ENCODE data around the gene FOXK1.
A peak's percentile ranks its signal among the peaks of the same experiment; 100 is the strongest.
"Not testable (repeated sequence)": the region's sequence is repeated elsewhere in the genome, so short reads cannot be mapped to it uniquely, and the experiment has no call there.

Gene FOXK1

GRCh38 chr7:4667776-4668509, 14.2 kb upstream of the FOXK1 start:
- no peak for DNase-seq

DNA sequence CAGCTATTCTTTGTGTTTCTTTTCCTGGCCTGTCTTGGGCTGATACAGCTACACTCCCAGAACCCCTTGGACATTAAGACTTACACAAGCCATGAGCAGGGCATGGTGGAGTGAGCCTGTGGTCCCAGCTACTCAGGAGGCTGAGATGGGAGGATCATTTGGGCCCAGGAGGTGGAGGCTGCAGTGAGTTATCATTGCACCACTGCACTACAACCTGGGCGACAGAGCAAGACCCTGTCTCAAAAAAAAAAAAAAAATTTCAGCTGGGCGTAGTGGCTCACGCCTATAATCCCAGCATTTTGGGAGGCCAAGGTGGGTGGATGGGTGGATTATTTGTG, 13.6 kb upstream of the FOXK1 start:
- no peak for DNase-seq

DNA sequence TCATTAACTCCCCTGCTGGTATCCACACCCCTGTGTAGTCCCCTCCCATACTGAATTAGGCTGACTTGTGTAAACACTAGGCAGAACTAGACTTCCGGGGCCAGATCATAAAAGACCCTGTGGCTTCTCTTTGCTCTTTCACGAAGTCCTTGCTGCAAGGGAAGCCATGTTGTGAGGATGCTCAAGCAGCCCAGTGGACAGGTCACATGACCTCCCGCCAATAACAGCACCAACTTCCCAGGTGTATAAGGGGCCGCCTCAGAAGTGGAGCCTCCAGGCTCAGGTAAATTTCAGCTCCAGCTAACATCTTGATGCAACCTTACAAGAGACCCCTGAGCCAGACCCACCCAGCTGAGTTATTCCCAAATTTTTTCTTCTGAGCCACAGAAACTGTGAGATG, 11.3 kb upstream of the FOXK1 start:
- no peak for DNase-seq

- no peak for DNase-seq
These were observed 6.2 kb upstream of the FOXK1 start for GRCh38 chr7:4675771-4676367.

- not testable (repeated sequence) for DNase-seq
These were observed 4.6 kb upstream of the FOXK1 start for GRCh38 chr7:4677518-4677917.

- DNase-seq: no peak
These were observed 760 bp upstream of the FOXK1 start for GRCh38 chr7:4681218-4681851.

- peak; percentile 17 for DNase-seq
These were observed 537 bp downstream of the FOXK1 start for GRCh38 chr7:4682621-4683042.

- peak; percentile 7 for DNase-seq
These were observed 1.2 kb downstream of the FOXK1 start for GRCh38 chr7:4683043-4683883.

DNA sequence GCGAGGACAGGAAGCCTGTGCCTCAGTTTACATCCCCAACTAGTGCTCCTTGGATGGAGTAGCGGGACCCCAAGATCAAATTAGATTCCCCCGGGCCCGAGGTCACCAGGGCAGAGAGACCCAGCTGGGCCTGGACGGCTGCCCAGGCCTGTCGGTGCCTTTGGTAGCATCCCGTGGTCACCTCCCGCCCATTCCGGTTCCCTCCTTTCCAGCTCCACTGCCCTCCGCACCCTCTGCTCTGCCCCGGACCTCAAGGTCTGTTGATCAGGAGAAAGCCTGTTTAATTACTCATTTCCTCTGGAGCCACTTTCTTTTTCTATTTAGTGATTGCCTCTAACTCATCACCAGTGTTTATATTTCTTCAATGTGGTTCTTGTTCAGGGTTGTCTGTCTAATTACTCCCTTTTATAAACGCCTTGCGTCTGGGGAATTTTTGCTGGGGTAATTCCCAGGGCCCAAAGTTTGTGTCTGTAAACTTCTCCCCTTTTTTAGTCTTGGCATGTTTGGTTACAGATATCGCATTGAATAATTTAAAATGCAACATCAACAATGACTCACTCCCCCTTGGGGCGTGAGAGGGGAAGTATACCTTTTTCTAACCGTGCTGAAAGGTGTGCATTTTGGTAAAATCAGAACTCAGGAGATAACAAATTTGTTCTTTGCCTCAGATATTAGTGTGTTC, 1.9 kb downstream of the FOXK1 start:
- peak; percentile 10 for DNase-seq

GRCh38 chr7:4684846-4685245, 2.8 kb downstream of the FOXK1 start:
- DNase-seq: no peak

GRCh38 chr7:4685676-4686075, 3.6 kb downstream of the FOXK1 start:
- DNase-seq: not testable (repeated sequence)

DNA sequence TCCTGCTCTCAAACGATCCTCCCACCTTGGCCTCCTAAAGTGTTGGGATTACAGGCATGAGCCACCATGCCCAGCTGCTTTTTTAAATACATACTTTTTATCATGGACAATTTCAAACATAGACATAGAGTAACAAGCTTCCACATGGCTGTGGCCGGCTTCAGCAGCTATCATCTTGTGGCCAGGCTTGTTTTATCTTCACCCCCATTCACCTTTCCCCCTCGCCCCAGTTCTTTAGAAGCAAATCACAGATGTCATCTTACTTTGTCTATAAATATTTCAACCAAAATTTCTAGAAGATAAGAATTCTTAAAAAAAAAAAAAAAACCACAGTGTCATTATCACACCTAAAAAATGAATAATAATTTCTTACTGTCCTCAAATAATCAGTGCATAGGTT, 5.9 kb downstream of the FOXK1 start:
- DNase-seq: no peak

DNA sequence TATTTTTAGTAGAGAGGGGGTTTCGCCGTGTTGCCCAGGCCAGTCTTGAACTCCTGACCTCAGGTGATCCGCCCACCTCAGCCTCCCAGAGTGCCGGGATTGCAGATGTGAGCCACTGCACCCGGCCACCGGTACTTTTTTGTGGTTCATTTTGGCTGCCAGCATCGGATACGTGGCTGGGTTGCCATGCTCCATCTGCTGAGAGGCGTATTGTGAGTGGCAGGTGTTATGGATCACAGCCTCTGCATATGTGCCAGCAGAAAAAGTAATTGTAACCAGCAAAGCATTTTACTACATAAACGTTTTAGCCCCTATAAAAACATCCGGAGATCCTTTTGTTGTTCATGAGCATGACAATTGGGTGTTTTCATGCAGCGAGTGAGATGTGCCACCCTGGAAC, 7.1 kb downstream of the FOXK1 start:
- DNase-seq: no peak

DNA sequence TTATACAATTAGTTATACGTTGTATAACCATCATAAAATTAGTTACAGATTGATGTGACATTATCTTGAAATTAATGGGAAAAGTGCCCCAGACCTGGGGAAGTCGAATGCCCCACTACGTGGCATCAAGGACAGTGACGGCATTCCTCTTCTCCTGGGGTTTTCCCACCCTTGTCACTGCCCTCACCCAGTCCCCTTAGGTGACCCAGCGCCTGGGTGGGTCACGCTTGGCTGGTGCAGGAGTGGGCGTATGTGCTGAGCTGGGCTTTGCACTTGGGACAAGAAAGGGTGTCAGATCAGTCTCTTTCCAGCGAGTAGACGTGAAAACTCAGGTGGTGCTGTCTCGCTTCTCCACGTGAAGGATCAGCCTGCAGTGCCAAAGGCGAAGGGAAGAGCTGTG, 7.6 kb downstream of the FOXK1 start:
- no peak for DNase-seq

DNA sequence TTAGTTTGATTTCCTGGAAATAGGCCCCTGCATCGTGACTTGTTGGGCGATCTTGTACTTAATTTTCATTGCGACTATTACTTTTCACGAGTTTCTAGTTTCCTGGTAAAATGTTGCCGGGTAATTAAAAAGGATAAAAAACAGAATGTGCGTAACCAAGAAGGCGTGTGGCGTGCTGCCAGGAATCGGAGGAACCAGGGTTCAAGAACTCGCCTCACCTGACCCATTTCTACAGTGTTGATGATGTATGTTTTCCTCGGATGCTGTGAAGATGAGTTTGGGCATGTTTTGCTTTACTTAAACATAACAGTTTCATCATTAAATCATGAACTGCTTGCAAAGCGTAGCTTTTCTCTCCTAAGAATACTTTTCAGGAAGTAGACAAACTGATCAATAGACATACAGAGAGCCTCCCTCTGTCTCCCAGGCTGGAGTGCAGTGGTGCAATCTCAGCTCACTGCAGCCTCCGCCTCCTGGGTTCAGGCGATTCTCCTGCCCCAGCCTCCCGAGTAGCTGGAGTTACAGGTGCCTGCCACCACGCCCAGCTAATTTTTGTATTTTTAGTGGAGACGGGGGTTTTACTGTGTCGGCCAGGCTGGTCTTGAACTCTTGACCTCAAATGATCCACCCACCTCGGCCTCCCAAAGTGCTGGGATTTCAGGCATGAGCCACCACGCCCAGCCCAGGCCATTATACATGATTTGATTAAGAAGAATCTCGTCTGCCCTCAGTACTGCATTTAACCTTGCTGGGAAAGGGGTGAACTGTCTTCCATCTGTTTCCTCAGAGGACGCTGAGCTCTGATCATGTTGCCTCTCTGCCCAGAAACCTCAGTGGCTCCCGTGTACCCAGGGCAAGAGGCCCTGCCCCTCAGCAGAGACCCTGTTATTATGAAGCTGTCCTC, 9.1 kb downstream of the FOXK1 start:
- no peak for DNase-seq

DNA sequence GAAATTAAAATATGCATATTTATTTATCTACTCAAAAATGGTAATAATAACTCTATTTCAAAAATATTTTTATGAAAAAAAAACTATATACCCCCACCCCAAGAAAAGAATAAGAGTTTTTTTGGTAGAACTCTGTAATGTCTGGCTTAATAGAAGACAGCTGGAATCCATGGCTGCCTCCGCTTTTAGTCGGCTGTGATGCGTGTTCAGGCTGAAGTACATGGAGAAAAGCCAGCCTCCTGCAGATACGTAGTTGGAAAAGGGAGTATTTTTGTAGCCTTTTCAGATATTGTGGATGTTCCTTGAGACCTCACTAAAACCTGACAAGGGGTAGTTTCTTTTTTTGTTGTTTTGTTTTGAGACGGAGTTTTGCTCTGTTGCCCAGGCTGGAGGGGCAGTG, 10.0 kb downstream of the FOXK1 start:
- no peak for DNase-seq

DNA sequence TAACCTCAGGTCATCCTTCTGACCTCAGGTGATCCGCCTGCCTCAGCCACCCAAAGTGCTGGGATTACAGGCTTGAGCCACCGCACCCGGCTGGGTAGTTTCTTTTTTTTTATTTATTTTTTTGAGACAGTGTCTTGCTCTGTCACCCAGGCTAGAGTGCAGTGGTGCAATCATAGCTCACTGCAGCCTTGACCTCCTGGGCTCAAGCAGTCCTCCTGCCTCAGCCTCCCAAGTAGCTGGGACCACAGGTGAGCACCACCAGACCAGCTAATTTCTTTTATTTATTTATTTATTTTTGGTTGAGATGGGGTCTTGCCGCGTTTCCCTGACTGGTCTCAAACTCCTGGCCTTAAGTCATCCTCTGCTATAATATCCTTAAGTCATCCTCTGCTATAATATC, 10.5 kb downstream of the FOXK1 start:
- DNase-seq: not testable (repeated sequence)

- no peak for DNase-seq
These were observed 11.1 kb downstream of the FOXK1 start for GRCh38 chr7:4693152-4693551.

GRCh38 chr7:4693749-4694148, 11.7 kb downstream of the FOXK1 start:
- DNase-seq: no peak

DNA sequence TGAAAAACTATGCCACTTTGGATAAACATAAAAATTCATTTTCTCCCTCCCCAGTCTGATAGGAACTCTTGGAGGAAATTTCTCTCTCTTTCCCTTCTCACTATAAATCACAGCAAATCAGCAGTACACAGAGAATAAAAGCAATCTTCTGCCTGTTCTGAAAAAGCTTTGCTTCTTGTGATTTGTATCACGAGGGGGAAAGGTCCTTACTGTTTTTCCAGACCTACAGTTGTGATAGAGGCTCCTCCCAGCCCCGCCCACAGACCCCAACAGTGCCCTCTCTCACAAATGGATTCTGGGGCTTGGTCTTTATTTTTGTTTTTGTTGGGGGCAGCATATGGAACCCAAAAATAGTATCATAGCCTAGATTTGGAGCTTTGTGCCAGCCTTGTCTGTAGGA, 12.2 kb downstream of the FOXK1 start:
- DNase-seq: no peak

- DNase-seq: no peak
These were observed 16.7 kb downstream of the FOXK1 start for GRCh38 chr7:4698707-4699275.

GRCh38 chr7:4699841-4700240, 17.7 kb downstream of the FOXK1 start:
- DNase-seq: no peak

All from activated CD4-positive, alpha-beta T cell treated with anti-CD3 and anti-CD28 coated beads for 1 hour (primary cell).